ENCODE measurements around the gene ITPRIPL1. TPM values are rescaled to one million over a fixed set of nuclear protein-coding genes. Genes with fewer than 3 reads are reported as not detected.

ITPRIPL1 gene
- total RNA-seq, 1 experiment from 2014 or later: not detected

GRCh38 chr2:96342085-96342484 lies 17.0 kb downstream of the ITPRIPL1 start:
- Histone ChIP-seq H3K27me3 (ENCODE audit: low read length) (no peaks in the 10 kb centered on the region), H3K36me3 (ENCODE audit: low read depth, low read length) (peaks cover 50% of the 10 kb centered on the region), H3K4me3 (ENCODE audit: low read length) (no peak overlapping the region), H3K79me2 (ENCODE audit: low read length) (peaks cover 69% of the 10 kb centered on the region), H3K4me1 (ENCODE audit: insufficient read depth, low read length) (peaks cover 32% of the 10 kb centered on the region), H3K9me2 (replicated peaks; ENCODE audit: low read length) (no peaks in the 10 kb centered on the region), H3K9me3 (ENCODE audit: low read length) (no peaks in the 10 kb centered on the region), H3K9ac (ENCODE audit: low read length) (no peak overlapping the region), H3F3A (ENCODE audit: low read length, unreplicated experiment) (no peaks in the 10 kb centered on the region), H2AFZ (ENCODE audit: low read length) (no peak overlapping the region), H4K20me1 (ENCODE audit: low read length) (peaks cover 10% of the 10 kb centered on the region; the same call in 1 of the 2 replicates), H3K27ac (ENCODE audit: low read length) (peak overlapping the region; percentile 56), H3K4me2 (ENCODE audit: low read length) (peak overlapping the region; percentile 33)
- ChIA-PET CTCF (no interaction called here), POLR2A (ENCODE audit: unreplicated experiment) (no interaction called here)
- BruUV-seq (replicated peaks): no TSS peak
- TF ChIP-seq CTCF (conservative IDR thresholded peaks at IDR 0.05; ENCODE audit: low read depth, low read length) (no peak), EZH2phosphoT487 (IDR thresholded peaks at IDR 0.05; ENCODE audit: borderline replicate concordance, low read length) (no peak), EZH2 (IDR thresholded peaks at IDR 0.05; ENCODE audit: low read length, unreplicated experiment) (no peak)
- intact Hi-C loops (cut with micrococcal nuclease): loop anchor here (5.0 kb wide), 1 partner anchor 165 kb away; the partner anchor contains the start of gene NEURL3
- ATAC-seq (peak; percentile 75), DNase-seq (peak; percentile 78)

GRCh38 chr2:96344011-96344410 lies 18.9 kb downstream of the ITPRIPL1 start:
- ChIA-PET POLR2A (ENCODE audit: unreplicated experiment) (no interaction called here), CTCF (no interaction called here)

More at GRCh38 chr2:96344011-96344410, 18.9 kb downstream of the ITPRIPL1 start:
- no peaks in the 10 kb centered on the region for H3K9me3 ChIP-seq (ENCODE audit: low read length)
- peaks cover 50% of the 10 kb centered on the region for H3K79me2 ChIP-seq (ENCODE audit: low read length)
- H3K9ac ChIP-seq (ENCODE audit: low read length): no peak overlapping the region
- H3K27me3 ChIP-seq (ENCODE audit: low read length): no peaks in the 10 kb centered on the region
- no peak overlapping the region for H3K4me2 ChIP-seq (ENCODE audit: low read length)
- TF ChIP-seq CTCF (conservative IDR thresholded peaks at IDR 0.05; ENCODE audit: low read depth, low read length) (no peak), EZH2phosphoT487 (IDR thresholded peaks at IDR 0.05; ENCODE audit: borderline replicate concordance, low read length) (no peak), EZH2 (IDR thresholded peaks at IDR 0.05; ENCODE audit: low read length, unreplicated experiment) (no peak)
- no peaks in the 10 kb centered on the region for H3K9me2 ChIP-seq (replicated peaks; ENCODE audit: low read length)
- ATAC-seq (no peak), DNase-seq (no peak)
- H3K27ac ChIP-seq (ENCODE audit: low read length): no peak overlapping the region
- no peak overlapping the region for H3K4me3 ChIP-seq (ENCODE audit: low read length)
- H3K4me1 ChIP-seq (ENCODE audit: insufficient read depth, low read length): peaks cover 32% of the 10 kb centered on the region
- no TSS peak for BruUV-seq (replicated peaks)
- H2AFZ ChIP-seq (ENCODE audit: low read length): no peak overlapping the region
- H3F3A ChIP-seq (ENCODE audit: low read length, unreplicated experiment): no peaks in the 10 kb centered on the region
- H3K36me3 ChIP-seq (ENCODE audit: low read depth, low read length): peaks cover 50% of the 10 kb centered on the region
- peaks cover 10% of the 10 kb centered on the region; the same call in 1 of the 2 replicates for H4K20me1 ChIP-seq (ENCODE audit: low read length)
- intact Hi-C loops (cut with micrococcal nuclease): loop anchor here (5.0 kb wide), 1 partner anchor 163 kb away; the partner anchor contains the start of gene NEURL3

Data from PC-3 (cell line).